Anterior cingulate cortex (tissue), 58 donors: ENCODE results near the gene KRT83.
"Not testable (repeated sequence)": the region's sequence is repeated elsewhere in the genome, so short reads cannot be mapped to it uniquely, and the experiment has no call there.

Experiments
- DNase-seq, 58 donors: peaks; one replicate each; lab custom pipeline; 2025; lab: John Stamatoyannopoulos, UW

The KRT83 gene

DNA sequence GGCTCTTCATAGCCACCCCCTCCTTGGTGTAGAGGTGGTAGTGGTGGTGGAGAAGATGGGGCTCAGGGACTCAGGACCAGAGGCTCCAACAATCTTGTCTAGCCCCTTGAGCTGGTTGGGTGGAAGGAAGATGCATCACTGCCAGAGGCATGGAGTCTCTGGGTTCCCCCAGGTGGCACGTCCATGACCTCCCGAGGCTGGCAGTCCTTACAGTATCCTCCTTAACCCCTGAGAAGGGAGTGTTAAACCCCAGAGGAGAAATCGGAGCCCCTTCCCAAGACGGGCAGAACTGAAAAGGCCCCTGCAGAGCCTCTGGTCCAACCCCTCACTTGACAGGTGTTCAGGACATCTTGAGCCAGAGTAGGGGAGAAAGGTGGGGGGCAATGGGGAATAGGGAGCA is 9.1 kb downstream of the KRT83 start:
- DNase-seq = no peak

DNA sequence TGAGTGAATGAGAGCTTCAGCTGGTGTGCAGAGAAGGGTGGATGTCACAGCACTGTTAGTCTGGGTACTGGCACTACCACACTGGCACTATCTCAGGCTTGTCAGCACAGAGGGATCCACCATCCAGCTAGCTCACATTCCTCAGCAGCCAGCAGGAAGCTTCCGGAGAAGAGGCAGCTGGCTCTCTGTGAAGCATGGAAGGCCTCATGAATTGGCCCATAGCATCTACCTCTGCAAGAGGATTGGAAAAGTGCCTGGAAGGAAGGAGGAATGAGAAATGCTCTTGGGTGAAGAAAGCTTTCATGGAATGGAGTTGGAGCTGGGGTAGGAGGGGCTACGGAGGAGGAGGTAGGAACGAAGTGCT is 9.9 kb downstream of the KRT83 start:
- peak in 18 of 58 donors; percentile 5 to 42 (median 17) for DNase-seq

DNA sequence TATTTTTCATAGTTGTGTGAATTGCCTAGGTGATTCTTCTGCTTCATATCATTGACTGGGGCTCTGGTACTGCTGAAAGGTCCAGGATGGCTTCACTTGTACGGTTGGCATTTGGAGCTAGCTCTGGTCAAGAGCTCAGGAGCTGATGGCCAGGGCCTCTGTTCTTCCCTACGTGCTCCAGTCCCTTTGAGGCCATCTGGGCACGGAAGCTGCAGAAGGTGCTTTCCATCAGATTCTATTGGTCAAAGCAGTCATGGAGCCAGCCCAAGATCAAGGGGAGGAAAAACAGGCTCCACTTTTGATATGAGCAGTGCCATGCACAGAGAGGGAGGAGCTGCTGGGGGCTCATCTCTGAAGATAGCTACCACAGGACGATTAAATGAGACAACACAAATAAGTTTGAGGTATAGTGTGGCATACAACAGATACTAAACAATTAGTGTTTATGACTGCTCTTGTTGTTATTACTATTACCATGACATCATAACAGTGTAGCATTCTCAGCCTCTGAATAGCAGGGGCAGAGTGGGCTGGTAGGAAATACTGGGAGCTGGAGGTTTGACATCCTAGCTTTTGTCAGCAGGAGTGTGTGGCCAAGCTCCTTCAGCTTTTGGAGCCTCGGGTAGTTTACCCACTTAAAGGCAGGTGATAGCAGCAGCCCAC is 10.4 kb downstream of the KRT83 start:
- DNase-seq = no peak

DNA sequence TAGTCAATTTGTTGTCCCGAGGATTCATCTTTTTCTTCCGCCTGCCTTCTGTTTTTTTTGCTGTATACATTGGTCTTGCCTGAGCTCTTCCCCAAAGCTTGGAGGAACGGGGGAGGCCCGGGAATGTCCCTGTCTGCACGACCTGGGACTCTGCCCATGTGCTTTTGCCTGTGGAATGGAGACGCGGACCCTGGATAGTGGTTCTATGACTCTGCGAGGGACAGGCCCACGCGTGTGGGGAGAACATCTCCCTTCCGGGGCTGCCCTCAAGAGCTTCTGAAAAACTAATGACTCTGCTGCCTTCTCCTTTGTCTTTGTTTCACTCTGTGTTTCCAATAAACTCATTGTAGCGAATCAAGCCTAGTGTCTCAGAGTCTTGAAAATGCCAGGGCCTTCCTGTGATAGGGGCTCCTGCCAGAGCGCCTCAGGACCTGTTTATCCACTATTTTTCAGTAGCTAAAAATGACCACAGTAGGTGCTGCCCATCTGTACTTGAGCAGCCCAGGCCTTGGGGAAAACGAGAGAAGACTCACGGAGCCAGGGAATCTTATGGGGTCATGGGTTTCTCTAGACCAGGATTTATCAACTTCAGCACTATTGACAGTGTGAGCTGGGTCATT is 12.3 kb downstream of the KRT83 start:
- peak in 2 of 58 donors; percentile 36 to 59 for DNase-seq

DNA sequence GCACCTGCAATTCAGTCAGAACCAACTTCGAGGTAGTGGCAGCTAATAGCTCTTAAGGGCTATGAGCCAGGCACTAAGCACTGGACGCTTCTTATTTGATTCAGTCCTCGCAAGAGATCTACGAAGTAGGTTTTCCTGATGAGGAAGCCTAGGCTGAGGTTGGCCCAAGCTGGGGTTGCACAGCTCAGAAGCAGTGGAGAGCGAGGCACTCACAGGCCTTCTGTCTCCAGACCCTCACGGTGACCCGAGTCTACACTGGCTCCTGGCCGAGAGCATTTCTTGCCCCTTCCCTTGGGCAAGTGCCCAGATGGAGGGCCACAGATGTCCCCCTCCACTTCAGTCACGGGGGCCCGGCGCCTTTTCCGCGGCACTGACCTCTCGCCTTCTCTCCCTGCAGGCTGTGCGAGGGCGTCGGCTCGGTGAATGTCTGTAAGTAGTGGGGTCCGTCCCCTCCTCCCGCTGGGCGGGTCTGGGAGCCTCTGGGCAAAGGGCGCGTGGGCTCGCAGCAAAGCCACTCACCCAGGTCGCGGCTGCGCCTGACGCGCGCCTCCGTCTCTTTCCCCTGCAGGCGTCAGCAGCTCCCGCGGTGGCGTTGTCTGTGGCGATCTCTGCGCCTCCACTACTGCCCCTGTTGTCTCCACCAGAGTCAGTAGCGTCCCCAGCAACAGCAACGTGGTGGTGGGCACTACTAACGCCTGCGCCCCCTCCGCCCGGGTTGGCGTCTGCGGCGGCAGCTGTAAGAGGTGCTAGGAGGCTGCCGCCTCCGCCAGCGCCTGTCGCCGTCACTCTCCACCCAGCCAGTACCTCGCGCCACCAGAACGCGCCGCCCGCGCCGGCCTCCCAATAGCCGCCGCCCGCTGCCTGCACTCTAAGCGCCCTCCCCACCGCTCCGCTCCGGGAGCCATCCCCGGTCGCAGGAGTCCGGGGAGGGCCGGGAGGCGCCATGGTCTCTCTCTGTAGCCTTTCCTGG is 13.1 kb downstream of the KRT83 start:
- peak; percentile 12 to 85 (median 59) for DNase-seq

DNA sequence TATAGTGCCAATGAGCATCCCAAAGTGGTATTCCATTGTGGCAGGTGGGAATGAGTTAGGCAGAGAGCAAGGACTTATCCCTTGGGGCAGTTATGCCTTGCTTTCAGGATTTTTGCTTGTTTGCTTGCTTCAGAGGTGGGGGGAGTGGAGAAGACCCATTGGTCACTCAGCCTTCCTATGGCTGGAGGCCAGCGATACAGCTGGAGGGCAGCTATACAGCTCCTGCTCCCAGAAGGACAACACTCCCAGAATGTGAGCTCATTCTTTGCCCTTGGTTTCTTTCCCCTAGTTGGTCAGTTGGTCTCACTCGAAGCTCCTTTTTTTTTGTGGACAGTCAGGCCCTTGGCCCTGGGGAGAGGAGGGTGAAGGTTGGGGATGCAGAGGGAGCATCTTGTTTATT is 14.5 kb downstream of the KRT83 start:
- DNase-seq = no peak

DNA sequence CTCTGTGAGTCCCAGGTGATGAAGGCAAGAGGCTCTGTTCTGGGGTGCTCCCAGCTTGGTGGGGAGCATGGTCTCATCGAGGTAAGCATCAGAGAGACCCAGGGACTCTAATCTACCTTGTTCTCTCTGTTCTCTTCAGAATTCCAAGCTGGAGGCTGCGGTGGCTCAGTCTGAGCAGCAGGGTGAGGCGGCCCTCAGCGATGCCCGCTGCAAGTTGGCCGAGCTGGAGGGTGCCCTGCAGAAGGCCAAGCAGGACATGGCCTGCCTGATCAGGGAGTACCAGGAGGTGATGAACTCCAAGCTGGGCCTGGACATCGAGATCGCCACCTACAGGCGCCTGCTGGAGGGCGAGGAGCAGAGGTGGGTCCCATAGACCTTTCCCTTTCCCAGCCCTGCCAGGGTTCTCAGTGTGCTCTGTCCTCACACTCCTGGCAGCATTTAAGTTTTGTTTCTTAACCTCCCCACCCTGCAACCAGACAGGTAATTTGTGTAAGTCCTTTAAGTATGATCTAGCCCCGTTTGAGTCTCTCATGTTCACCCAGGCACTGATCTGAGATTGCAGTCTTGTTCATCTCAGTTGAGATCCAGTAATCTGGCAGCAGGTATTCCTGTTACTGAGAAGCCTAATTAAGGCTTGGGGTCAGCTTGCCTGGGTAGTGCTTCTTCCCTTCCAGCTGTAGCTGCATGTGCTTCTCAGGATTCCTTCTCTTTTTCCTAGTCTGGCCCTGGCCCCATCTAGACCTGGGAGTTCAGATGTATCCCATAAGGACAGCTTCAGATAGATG is 15.1 kb downstream of the KRT83 start:
- DNase-seq = no peak

DNA sequence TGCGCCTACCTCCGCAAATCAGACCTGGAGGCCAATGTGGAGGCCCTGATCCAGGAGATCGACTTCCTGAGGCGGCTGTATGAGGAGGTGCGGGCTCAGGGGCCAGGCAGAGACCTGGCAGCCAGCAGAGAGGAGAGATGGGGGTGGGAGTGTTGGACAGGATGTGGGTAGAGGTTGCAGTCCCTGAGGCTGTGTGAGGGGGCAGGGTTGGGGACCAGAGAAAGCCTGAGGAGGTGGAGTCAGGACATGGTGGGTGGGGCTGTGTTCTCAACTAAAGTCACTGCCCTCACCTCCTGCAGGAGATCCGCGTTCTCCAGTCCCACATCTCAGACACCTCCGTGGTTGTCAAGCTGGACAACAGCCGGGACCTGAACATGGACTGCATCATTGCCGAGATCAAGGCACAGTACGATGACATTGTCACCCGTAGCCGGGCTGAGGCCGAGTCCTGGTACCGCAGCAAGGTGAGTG is 16.2 kb downstream of the KRT83 start:
- DNase-seq = not testable (repeated sequence)

DNA sequence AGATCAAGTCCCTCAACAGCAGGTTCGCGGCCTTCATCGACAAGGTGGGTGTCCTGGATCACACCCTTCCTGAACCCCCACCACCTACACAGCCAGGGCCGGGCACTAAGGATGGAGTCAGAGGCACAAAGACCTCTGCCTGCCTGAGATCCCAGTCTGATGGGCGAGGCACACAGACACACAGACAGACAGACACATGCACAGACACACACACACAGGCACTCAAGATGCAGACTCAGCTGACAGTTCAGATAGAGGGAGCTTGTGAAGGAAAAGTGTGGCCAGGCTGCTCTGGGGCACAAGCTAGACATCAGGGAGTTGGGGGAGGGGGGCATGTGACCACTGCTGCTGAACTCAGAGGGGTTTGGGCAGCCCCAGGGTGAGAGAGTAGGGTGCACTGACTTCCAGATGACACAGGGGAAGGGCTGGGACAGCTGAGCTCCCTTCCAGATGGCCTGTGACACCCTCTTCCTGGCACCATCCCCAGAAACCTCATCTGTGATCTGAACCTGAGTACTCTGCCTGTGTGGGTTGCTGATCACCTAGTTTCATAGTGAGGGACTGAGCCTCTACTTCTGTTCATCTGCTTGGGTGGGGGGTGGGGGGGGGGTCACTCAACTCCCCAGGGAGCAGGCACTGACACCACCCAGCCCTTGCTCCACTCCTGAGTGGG is 18.8 kb downstream of the KRT83 start:
- not testable (repeated sequence) for DNase-seq

DNA sequence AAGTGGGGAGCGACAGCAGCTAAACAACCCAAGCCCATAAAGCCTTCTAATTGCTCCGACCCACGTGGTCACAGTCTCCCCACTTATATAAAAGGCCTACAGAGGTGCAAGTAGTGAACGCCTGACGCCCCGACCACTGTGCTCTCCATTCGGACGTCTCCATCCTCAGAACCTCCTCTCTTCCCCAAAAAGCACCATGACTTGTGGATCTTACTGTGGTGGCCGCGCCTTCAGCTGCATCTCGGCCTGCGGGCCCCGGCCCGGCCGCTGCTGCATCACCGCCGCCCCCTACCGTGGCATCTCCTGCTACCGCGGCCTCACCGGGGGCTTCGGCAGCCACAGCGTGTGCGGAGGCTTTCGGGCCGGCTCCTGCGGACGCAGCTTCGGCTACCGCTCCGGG is 19.5 kb downstream of the KRT83 start:
- DNase-seq = not testable (repeated sequence)

DNA sequence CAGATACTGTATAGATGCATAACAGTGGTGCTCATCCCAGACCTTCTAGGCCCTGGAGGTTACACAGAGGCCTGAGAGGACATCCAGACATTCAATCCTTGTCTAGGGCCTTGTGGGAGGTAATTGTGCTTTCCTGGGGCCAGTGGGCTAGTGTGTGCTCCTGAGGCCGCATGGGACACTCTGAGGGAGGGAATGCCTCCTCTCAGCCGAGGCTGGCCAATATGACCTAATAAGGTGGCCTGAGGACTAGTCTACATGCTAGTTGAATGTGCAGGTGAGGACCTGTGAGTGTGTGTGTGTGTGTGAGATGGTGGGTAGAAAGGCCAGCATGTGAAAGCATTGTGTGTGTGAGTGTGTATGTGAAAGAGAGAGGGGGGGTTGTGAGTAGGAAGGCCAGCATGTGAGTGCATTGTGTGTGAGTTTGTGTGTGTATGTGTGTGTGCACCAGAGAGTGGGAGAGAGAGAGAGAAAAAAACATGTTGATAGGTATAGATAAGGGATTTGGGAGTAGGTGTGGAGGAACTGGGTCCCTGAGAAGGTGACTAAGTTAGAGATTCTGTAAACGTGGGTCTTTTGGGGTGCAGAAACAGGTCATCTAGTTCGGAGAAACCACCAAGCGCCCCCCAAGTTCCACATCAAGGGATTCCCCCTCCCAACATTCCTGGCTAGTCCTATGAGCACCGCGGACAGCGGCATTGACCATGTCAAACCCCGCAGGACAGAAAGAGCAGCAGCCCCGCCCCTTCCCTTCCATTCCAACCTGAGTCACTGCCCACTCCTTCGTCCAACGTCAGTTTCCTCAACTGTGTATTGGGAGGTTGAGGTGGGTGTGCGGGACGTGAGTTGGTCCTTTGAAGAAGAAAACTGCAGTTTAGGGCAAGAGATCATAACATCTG is 20.2 kb downstream of the KRT83 start:
- no peak for DNase-seq

DNA sequence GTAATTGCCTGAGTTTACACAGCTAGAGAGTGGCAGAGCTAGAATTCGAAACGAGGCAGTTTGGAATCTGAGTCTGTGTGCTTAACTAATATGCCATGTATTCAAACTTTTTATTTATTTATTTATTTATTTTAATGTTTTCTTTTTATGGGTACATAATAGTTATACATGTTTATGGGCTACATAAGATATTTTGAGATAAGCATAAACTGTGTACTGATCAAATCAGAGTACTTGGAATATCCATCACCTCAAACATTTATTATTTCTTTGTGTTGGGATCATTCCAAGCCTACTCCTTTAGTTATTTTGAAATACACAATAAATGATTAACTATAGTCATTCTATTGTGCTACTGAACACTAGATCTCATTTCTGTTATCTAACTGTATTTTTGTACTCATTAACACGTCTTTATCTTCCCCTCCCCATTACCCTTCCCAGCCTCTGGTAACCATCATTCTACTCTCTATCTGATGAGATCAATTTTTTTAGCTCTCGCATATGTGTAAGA is 22.5 kb downstream of the KRT83 start:
- DNase-seq = no peak

DNA sequence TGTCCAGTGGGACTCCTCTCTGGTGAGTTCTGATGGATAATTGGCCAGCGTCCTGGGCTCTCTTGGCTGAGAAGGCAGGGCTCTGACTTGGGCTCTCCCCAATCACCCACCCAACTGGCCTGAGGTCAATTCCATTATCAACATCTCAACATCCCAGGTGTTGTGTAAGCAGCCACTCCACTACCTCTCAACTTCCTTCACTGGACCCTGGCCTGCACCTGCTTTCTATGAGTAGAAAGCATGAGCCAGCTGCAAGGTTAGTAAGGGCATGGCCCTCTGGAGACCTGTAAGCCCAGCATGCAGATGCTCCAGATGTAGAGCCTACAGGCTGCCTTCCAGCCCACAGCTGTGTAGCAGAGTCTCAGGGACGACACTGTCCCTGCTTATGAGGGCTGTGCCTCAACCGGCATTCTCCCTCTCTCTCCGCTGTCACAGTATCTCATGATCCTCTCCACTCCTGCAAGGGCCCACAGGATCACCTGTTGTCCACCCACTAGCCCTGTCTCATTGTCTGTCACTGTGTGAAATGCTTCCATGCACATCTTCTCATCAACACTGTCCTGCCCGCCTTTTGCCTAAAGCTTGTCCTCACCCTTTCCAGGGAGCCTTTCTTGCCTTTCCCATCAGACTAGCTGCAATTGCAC is 24.5 kb downstream of the KRT83 start:
- DNase-seq = no peak

DNA sequence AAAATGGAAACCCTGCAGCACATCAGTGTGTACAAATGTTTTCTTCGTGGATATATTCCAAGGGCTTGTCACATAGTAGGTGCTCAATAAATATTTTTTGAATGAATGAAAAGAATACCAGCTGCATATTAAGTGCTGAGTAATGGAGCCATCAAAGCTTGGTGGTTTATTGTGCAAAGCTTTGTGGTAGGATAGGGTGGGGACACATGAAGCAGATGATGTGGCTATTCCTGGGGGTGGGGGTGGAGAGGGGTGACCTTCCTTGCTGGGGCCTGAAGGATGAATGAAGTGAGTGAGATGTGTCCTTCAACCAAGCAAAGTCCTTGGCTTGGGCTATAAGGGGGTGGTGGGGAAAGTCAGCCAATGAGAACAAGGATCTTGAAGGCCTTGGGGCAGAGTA is 25.5 kb downstream of the KRT83 start:
- no peak for DNase-seq

DNA sequence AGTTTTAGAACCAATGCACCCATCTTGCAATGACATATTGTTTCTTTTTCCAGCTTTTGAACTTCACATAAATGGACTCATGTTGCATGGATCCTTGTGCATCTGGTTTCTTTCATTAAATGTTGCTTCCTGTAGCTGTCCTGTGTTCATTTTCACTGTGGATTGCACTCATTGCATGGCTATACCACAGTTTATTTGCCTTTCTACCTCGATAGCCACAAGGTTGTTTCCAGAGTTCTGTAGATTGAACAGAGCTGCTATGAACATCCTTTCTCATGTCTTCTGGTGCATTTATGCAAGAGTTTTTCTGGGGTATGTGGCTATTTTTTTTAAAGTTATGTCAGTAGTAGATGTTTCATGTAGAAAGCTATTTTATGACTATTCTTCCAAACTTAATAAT is 26.4 kb downstream of the KRT83 start:
- no peak for DNase-seq

DNA sequence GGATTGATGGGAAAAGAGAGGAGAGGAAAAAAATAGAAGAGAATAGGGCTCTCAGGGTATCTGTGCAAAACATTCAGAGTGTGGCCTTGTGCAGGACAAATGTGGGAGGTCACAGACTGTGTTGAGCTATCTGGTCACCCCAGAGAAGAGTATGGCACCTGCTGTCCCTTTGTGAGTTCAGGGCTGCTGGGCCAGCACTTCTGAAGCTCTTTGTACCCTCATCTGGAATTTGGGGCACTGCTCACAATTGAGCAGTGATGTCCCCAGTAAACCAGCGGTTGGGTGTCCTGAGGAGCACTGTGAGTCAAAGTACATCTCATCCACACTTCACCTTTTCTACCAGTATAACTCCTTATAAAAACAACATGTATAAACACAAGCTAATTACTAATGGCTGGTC is 27.3 kb downstream of the KRT83 start:
- no peak for DNase-seq

DNA sequence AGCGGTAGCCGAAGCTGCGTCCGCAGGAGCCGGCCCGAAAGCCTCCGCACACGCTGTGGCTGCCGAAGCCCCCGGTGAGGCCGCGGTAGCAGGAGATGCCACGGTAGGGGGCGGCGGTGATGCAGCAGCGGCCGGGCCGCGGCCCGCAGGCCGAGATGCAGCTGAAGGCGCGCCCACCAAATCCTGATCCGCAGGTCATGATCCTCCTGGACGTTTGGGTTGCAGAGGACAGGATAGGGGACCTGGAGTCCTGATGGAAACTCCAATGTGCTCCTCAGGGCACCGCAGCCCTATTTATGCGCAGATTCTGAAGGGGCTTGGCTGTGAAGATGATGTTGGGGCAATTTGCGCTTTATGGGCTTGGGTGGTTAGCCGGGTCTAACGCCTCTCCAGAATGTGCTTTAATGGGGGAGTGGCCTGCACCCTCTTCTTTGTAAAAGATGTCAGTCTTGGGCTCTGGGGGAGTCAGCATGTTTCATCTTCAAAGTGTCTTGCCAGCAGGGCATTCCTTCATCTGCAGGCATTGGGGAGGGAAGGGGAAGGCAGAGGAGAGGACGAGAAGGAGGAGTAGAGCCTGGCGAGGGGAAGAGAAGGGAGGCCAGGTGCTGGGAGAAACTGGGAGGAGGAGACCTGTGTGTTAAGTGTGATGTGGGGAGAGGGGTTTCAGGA is 29.8 kb downstream of the KRT83 start, which contains the start of gene KRT81:
KRT81 (minus strand) TSS at position 268 of the 669 bp plus-strand sequence; CDS start at position 199, 69 bp downstream.
- no peak for DNase-seq
